ENCODE results near the gene WDR11. TPM values are rescaled to one million over a fixed set of nuclear protein-coding genes. Genes with fewer than 3 reads are reported as not detected.

Gene WDR11
- total and polyA plus RNA-seq, 4 experiments from 2014 or later: 15.3 to 54.6 (median 34.3) TPM

- no peak overlapping the region for H3K4me3 Mint-ChIP-seq
- no peaks in the 10 kb centered on the region for H3K36me3 Mint-ChIP-seq
- POLR2A ChIA-PET (ENCODE audit: partially characterized antibody): no interaction called here
- no peaks in the 10 kb centered on the region for H3K36me3 ChIP-seq (ENCODE audit: insufficient read depth, low read length)
- H3K27ac Mint-ChIP-seq: no peak overlapping the region
- CTCF ChIA-PET (ENCODE audit: partially characterized antibody): no interaction called here
- no peak overlapping the region for H3K27ac ChIP-seq (ENCODE audit: low read depth, low read length)
- intact Hi-C loops (cut with micrococcal nuclease): no loop called here
- no peak overlapping the region for H3K4me3 ChIP-seq (ENCODE audit: low read length in 2 of 2)
- DNase-seq: no peak
- peaks cover 2 to 16% of the 10 kb centered on the region in 2 donors for H3K27me3 Mint-ChIP-seq
- H3K27me3 ChIP-seq (ENCODE audit: insufficient read depth, low read length): no peaks in the 10 kb centered on the region
- H3K4me1 Mint-ChIP-seq: no peaks in the 10 kb centered on the region
- no peaks in the 10 kb centered on the region for H3K4me1 ChIP-seq (ENCODE audit: insufficient read depth, low read length)
- no peaks in the 10 kb centered on the region for H3K9me3 ChIP-seq (ENCODE audit: control insufficient read depth in 1 of 2, low read length in 2 of 2)
- H3K9me3 Mint-ChIP-seq: no peaks in the 10 kb centered on the region
Observed at GRCh38 chr10:120832106-120832505, 19.1 kb upstream of the WDR11 start.

- Mint-ChIP-seq H3K4me1 (no peaks in the 10 kb centered on the region), H3K27ac (no peak overlapping the region), H3K36me3 (no peaks in the 10 kb centered on the region), H3K27me3 (peaks cover 2 to 16% of the 10 kb centered on the region in 2 donors), H3K9me3 (no peaks in the 10 kb centered on the region), H3K4me3 (no peak overlapping the region)
- no peaks in the 10 kb centered on the region for H3K9me3 ChIP-seq (ENCODE audit: control insufficient read depth in 1 of 2, low read length in 2 of 2)
- H3K36me3 ChIP-seq (ENCODE audit: insufficient read depth, low read length): no peaks in the 10 kb centered on the region
- no peaks in the 10 kb centered on the region for H3K4me1 ChIP-seq (ENCODE audit: insufficient read depth, low read length)
- H3K27ac ChIP-seq (ENCODE audit: low read depth, low read length): no peak overlapping the region
- H3K4me3 ChIP-seq (ENCODE audit: low read length in 2 of 2): no peak overlapping the region
- intact Hi-C loops (cut with micrococcal nuclease): no loop called here
- CTCF ChIA-PET (ENCODE audit: partially characterized antibody): no interaction called here
- no peaks in the 10 kb centered on the region for H3K27me3 ChIP-seq (ENCODE audit: insufficient read depth, low read length)
- POLR2A ChIA-PET (ENCODE audit: partially characterized antibody): no interaction called here
- DNase-seq: no peak
Observed at GRCh38 chr10:120833222-120833928, 17.8 kb upstream of the WDR11 start.

DNA sequence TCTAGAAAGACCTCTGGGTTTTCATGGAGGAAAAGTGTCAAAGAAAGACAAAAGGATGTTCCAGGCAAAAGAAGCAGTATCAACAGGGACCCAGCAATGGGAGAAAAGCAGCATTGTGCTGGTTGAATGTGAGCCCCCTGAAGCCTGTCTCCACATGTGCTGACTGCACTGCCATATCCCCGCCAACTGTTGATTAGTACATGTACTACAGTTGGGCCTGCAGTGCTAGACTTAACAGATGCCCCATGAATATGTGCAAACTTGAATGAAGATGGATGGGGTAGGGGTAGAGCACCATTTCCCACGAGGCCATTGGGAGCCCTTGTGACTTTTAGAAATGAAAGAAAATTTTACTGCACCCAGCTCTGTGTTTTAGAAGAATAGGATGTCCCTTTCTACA is 15.6 kb upstream of the WDR11 start:
- H3K4me3 Mint-ChIP-seq: no peak overlapping the region
- Histone ChIP-seq H3K27ac (ENCODE audit: low read depth, low read length) (no peak overlapping the region), H3K4me1 (ENCODE audit: insufficient read depth, low read length) (no peaks in the 10 kb centered on the region), H3K27me3 (ENCODE audit: insufficient read depth, low read length) (no peaks in the 10 kb centered on the region), H3K9me3 (ENCODE audit: control insufficient read depth in 1 of 2, low read length in 2 of 2) (no peaks in the 10 kb centered on the region), H3K36me3 (ENCODE audit: insufficient read depth, low read length) (no peaks in the 10 kb centered on the region), H3K4me3 (ENCODE audit: low read length in 2 of 2) (no peak overlapping the region)
- no peak overlapping the region for H3K27ac Mint-ChIP-seq
- DNase-seq: no peak
- POLR2A ChIA-PET (ENCODE audit: partially characterized antibody): no interaction called here
- peaks cover 1 to 19% of the 10 kb centered on the region in 2 donors for H3K27me3 Mint-ChIP-seq
- intact Hi-C loops (cut with micrococcal nuclease): no loop called here
- no peaks in the 10 kb centered on the region for H3K4me1 Mint-ChIP-seq
- CTCF ChIA-PET (ENCODE audit: partially characterized antibody): no interaction called here
- no peaks in the 10 kb centered on the region for H3K9me3 Mint-ChIP-seq
- H3K36me3 Mint-ChIP-seq: no peaks in the 10 kb centered on the region

GRCh38 chr10:120838941-120839340 is 12.2 kb upstream of the WDR11 start:
- Histone ChIP-seq H3K4me1 (ENCODE audit: insufficient read depth, low read length) (no peaks in the 10 kb centered on the region), H3K9me3 (ENCODE audit: control insufficient read depth in 1 of 2, low read length in 2 of 2) (no peaks in the 10 kb centered on the region), H3K27ac (ENCODE audit: low read depth, low read length) (no peak overlapping the region), H3K36me3 (ENCODE audit: insufficient read depth, low read length) (no peaks in the 10 kb centered on the region), H3K27me3 (ENCODE audit: insufficient read depth, low read length) (no peaks in the 10 kb centered on the region), H3K4me3 (ENCODE audit: low read length in 2 of 2) (no peak overlapping the region)
- no peaks in the 10 kb centered on the region for H3K36me3 Mint-ChIP-seq
- intact Hi-C loops (cut with micrococcal nuclease): no loop called here
- ChIA-PET POLR2A (ENCODE audit: partially characterized antibody) (no interaction called here), CTCF (ENCODE audit: partially characterized antibody) (no interaction called here)
- no peak overlapping the region for H3K4me3 Mint-ChIP-seq
- H3K27ac Mint-ChIP-seq: no peak overlapping the region
- no peak for DNase-seq
- peaks cover 1 to 6% of the 10 kb centered on the region in 2 donors for H3K27me3 Mint-ChIP-seq
- H3K9me3 Mint-ChIP-seq: peaks cover 0 to 3% (median 0%) of the 10 kb centered on the region in 8 donors
- H3K4me1 Mint-ChIP-seq: peaks cover 0 to 3% (median 0%) of the 10 kb centered on the region in 4 donors

GRCh38 chr10:120841522-120842189 is 9.5 kb upstream of the WDR11 start:
- intact Hi-C loops (cut with micrococcal nuclease): no loop called here
- Mint-ChIP-seq H3K9me3 (peaks cover 0 to 3% (median 0%) of the 10 kb centered on the region in 8 donors), H3K4me1 (peaks cover 0 to 3% (median 0%) of the 10 kb centered on the region in 4 donors), H3K4me3 (no peak overlapping the region), H3K36me3 (no peaks in the 10 kb centered on the region), H3K27ac (no peak overlapping the region), H3K27me3 (peaks cover 2 to 3% of the 10 kb centered on the region in 2 donors)
- Histone ChIP-seq H3K27ac (ENCODE audit: low read depth, low read length) (no peak overlapping the region), H3K4me3 (ENCODE audit: low read length in 2 of 2) (no peak overlapping the region), H3K4me1 (ENCODE audit: insufficient read depth, low read length) (no peaks in the 10 kb centered on the region), H3K36me3 (ENCODE audit: insufficient read depth, low read length) (no peaks in the 10 kb centered on the region), H3K9me3 (ENCODE audit: control insufficient read depth in 1 of 2, low read length in 2 of 2) (no peaks in the 10 kb centered on the region), H3K27me3 (ENCODE audit: insufficient read depth, low read length) (no peaks in the 10 kb centered on the region)
- ChIA-PET CTCF (ENCODE audit: partially characterized antibody) (no interaction called here), POLR2A (ENCODE audit: partially characterized antibody) (no interaction called here)
- no peak for DNase-seq

- peaks cover 7% of the 10 kb centered on the region for H3K36me3 ChIP-seq (ENCODE audit: insufficient read depth, low read length)
- intact Hi-C loops (cut with micrococcal nuclease): no loop called here
- no peak overlapping the region for H3K27ac ChIP-seq (ENCODE audit: low read depth, low read length)
- no peaks in the 10 kb centered on the region for H3K9me3 ChIP-seq (ENCODE audit: control insufficient read depth in 1 of 2, low read length in 2 of 2)
- ChIA-PET POLR2A (ENCODE audit: partially characterized antibody) (no interaction called here), CTCF (ENCODE audit: partially characterized antibody) (no interaction called here)
- no peaks in the 10 kb centered on the region for H3K27me3 ChIP-seq (ENCODE audit: insufficient read depth, low read length)
- Mint-ChIP-seq H3K9me3 (peaks cover 0 to 5% (median 0%) of the 10 kb centered on the region in 8 donors), H3K27me3 (no peaks in the 10 kb centered on the region), H3K4me1 (peaks cover 33 to 59% (median 45%) of the 10 kb centered on the region in 4 donors), H3K4me3 (peak overlapping the region in 1 of 8 donors; percentile 6), H3K27ac (peak overlapping the region in 3 of 7 donors; percentile 57 to 89 (median 63)), H3K36me3 (peaks cover 32 to 48% of the 10 kb centered on the region in 2 donors)
- peaks cover 20% of the 10 kb centered on the region for H3K4me1 ChIP-seq (ENCODE audit: insufficient read depth, low read length)
- H3K4me3 ChIP-seq (ENCODE audit: low read length in 2 of 2): no peak overlapping the region
- DNase-seq: no peak
Observed at GRCh38 chr10:120854388-120854787, 3.2 kb downstream of the WDR11 start.

DNA sequence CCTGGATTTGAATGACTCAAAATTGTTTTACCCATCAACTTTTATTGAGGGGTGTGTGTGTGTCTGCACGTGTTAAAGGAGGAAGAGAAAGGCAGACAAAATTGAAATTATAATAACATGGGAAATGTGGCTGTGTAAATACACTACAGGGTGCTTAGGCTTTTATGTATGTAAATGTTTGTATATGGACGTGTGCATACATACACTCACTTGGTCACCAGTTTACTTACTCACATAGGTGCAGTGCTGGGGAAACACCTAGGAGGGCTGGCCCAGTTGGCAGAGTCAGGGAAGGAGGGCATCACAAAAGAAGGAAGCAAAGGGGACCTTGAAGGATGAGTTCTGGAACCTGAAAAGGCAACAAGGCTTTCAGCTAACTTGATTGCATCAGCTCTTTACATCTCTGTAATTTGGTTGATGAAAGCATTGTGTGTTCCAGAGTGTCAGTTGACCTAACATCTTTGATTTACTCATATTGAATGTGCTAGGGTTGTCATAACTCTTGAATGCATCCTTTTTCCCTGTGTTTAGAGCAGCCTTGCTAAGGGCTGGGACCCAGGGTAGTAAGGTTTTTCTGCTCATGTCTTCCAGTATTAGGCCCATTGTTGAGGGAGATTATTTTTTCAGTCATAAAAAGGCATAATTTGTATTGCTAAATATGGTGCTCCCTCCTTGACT is 10.2 kb downstream of the WDR11 start:
- no peaks in the 10 kb centered on the region for H3K27me3 Mint-ChIP-seq
- peak overlapping the region in 1 of 7 donors; percentile 25 for H3K27ac Mint-ChIP-seq
- H3K9me3 ChIP-seq (ENCODE audit: control insufficient read depth in 1 of 2, low read length in 2 of 2): no peaks in the 10 kb centered on the region
- H3K9me3 Mint-ChIP-seq: no peaks in the 10 kb centered on the region
- peaks cover 27% of the 10 kb centered on the region for H3K36me3 ChIP-seq (ENCODE audit: insufficient read depth, low read length)
- H3K4me1 Mint-ChIP-seq: peaks cover 0 to 6% (median under 1%) of the 10 kb centered on the region in 4 donors
- DNase-seq: no peak
- ChIA-PET CTCF (ENCODE audit: partially characterized antibody) (no interaction called here), POLR2A (ENCODE audit: partially characterized antibody) (no interaction called here)
- H3K4me3 ChIP-seq (ENCODE audit: low read length in 2 of 2): no peak overlapping the region
- no peaks in the 10 kb centered on the region for H3K27me3 ChIP-seq (ENCODE audit: insufficient read depth, low read length)
- intact Hi-C loops (cut with micrococcal nuclease): no loop called here
- no peaks in the 10 kb centered on the region for H3K4me1 ChIP-seq (ENCODE audit: insufficient read depth, low read length)
- H3K4me3 Mint-ChIP-seq: no peak overlapping the region
- H3K27ac ChIP-seq (ENCODE audit: low read depth, low read length): no peak overlapping the region
- peaks cover 32 to 48% of the 10 kb centered on the region in 2 donors for H3K36me3 Mint-ChIP-seq
